ENCODE results near the gene GADD45G.

The GADD45G gene

GRCh38 chr9:89655056-89655989 is 50.5 kb downstream of the GADD45G start:
- no peak for DNase-seq

All from activated CD8-positive, alpha-beta memory T cell treated with anti-CD3 and anti-CD28 coated beads, Interleukin-2, amount 50 U/mL, for 4 hours (primary cell).